ENCODE results near the gene PDIA4.

The PDIA4 gene

DNA sequence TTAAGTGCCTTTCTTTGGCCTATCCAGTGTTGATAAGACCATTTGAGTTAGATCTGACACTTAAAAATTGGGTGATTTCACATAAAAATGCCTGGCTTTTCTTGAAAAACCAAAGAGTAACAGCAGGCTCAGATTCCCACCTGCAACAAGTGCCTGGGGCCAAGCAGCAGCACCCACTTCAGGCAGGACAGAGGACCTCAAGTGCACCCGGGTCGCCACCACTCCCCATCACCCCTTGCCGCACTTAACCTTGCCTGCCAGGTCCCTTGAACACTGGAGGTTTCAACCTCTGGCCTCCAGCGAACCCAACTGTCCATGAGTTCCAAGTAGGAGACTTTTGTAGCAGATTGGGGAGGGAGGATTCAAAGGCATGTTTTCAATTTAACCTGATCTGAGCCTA is 30.8 kb downstream of the PDIA4 start:
- Histone ChIP-seq H3K9me3 (ENCODE audit: control insufficient read depth, low read length) (no peaks in the 10 kb centered on the region), H3K27me3 (ENCODE audit: control insufficient read depth, insufficient read depth, low read length) (no peaks in the 10 kb centered on the region), H3K36me3 (ENCODE audit: control insufficient read depth, insufficient read depth, low read length) (no peaks in the 10 kb centered on the region), H3K4me3 (ENCODE audit: low read depth, low read length) (no peak overlapping the region), H3K9ac (no peak overlapping the region), H3K79me2 (no peaks in the 10 kb centered on the region), H3K4me2 (ENCODE audit: low read length) (no peak overlapping the region), H3K4me1 (no peaks in the 10 kb centered on the region), H2AFZ (no peak overlapping the region), H3K27ac (no peak overlapping the region)
- TF ChIP-seq, protein P1, sequence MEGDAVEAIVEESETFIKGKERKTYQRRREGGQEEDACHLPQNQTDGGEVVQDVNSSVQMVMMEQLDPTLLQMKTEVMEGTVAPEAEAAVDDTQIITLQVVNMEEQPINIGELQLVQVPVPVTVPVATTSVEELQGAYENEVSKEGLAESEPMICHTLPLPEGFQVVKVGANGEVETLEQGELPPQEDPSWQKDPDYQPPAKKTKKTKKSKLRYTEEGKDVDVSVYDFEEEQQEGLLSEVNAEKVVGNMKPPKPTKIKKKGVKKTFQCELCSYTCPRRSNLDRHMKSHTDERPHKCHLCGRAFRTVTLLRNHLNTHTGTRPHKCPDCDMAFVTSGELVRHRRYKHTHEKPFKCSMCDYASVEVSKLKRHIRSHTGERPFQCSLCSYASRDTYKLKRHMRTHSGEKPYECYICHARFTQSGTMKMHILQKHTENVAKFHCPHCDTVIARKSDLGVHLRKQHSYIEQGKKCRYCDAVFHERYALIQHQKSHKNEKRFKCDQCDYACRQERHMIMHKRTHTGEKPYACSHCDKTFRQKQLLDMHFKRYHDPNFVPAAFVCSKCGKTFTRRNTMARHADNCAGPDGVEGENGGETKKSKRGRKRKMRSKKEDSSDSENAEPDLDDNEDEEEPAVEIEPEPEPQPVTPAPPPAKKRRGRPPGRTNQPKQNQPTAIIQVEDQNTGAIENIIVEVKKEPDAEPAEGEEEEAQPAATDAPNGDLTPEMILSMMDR (IDR thresholded peaks at IDR 0.05): no peak

DNA sequence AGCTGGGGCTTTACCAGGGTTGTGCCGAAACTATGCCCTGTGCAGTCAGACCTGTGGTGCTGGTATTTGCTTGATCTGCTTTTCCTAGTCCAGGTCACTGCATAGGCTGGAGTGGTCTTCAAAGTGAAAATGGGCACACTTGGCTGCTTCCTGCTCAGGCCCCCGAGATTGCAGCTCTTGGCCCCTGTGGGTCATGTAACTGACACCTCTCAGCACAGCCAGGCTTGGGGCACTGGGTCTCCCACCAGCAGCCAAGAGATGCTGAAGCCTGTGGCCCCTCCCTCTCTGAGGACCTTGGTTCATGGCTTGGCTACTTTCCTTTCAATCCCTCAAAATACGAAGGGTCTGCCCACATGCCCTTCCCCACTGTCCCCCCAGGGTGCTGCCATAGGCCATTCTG is 33.7 kb downstream of the PDIA4 start:
- Histone ChIP-seq H3K79me2 (no peaks in the 10 kb centered on the region), H2AFZ (no peak overlapping the region), H3K4me1 (no peaks in the 10 kb centered on the region), H3K9me3 (ENCODE audit: control insufficient read depth, low read length) (no peaks in the 10 kb centered on the region), H3K27ac (no peak overlapping the region), H3K36me3 (ENCODE audit: control insufficient read depth, insufficient read depth, low read length) (no peaks in the 10 kb centered on the region), H3K4me2 (ENCODE audit: low read length) (no peak overlapping the region), H3K4me3 (ENCODE audit: low read depth, low read length) (no peak overlapping the region), H3K27me3 (ENCODE audit: control insufficient read depth, insufficient read depth, low read length) (no peaks in the 10 kb centered on the region), H3K9ac (no peak overlapping the region)
- TF ChIP-seq, protein P1 (IDR thresholded peaks at IDR 0.05): no peak

DNA sequence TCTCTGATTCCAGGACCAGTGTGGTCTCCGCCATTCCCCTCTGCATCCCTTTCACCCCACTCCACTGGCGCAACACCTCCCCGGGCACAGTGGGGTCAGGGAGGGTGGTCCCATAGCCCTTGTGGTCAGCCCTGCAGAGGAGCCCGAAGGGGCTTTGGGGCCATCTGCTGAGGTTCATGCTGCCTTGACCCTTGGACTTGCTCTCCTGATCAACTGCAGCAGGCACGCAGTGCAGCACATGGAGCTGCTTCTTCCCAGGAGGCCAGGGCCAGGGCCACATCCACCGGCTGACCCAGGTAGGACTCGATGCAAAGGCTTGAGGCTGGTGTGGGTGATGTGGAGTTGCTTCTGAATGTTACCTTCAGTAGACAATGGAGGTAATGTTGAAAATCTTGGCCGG is 35.1 kb downstream of the PDIA4 start:
- Histone ChIP-seq H3K9ac (no peak overlapping the region), H3K9me3 (ENCODE audit: control insufficient read depth, low read length) (no peaks in the 10 kb centered on the region), H3K4me1 (no peaks in the 10 kb centered on the region), H3K36me3 (ENCODE audit: control insufficient read depth, insufficient read depth, low read length) (no peaks in the 10 kb centered on the region), H3K27me3 (ENCODE audit: control insufficient read depth, insufficient read depth, low read length) (no peaks in the 10 kb centered on the region), H3K27ac (no peak overlapping the region), H3K4me3 (ENCODE audit: low read depth, low read length) (no peak overlapping the region), H2AFZ (no peak overlapping the region), H3K79me2 (no peaks in the 10 kb centered on the region), H3K4me2 (ENCODE audit: low read length) (no peak overlapping the region)
- TF ChIP-seq, protein P1 (IDR thresholded peaks at IDR 0.05): no peak

DNA sequence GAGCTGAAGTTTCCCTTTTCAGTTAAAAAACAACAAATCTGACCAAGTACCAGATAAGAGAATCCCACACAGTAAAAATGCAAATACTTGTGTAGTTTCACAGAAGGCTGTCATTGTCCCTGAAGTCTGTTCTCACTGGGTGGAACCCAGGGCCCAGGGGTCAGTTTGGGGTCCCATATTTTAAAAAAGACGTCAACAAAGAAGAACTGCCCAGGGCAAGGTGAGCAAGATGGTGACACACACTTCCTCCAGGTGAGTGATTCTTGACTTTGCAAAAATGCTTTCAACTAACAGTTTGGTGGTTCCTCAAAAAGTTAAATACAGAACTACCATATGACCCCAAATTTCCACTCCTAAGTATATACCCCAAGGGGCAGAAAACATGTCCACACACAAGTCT is 36.8 kb downstream of the PDIA4 start:
- no peak overlapping the region for H3K4me3 ChIP-seq (ENCODE audit: low read depth, low read length)
- H3K27ac ChIP-seq: no peak overlapping the region
- no peak overlapping the region for H3K4me2 ChIP-seq (ENCODE audit: low read length)
- H3K9me3 ChIP-seq (ENCODE audit: control insufficient read depth, low read length): no peaks in the 10 kb centered on the region
- no peaks in the 10 kb centered on the region for H3K36me3 ChIP-seq (ENCODE audit: control insufficient read depth, insufficient read depth, low read length)
- H2AFZ ChIP-seq: no peak overlapping the region
- no peaks in the 10 kb centered on the region for H3K27me3 ChIP-seq (ENCODE audit: control insufficient read depth, insufficient read depth, low read length)
- no peaks in the 10 kb centered on the region for H3K79me2 ChIP-seq
- H3K4me1 ChIP-seq: no peaks in the 10 kb centered on the region
- TF ChIP-seq, protein P1 (IDR thresholded peaks at IDR 0.05): no peak
- no peak overlapping the region for H3K9ac ChIP-seq

DNA sequence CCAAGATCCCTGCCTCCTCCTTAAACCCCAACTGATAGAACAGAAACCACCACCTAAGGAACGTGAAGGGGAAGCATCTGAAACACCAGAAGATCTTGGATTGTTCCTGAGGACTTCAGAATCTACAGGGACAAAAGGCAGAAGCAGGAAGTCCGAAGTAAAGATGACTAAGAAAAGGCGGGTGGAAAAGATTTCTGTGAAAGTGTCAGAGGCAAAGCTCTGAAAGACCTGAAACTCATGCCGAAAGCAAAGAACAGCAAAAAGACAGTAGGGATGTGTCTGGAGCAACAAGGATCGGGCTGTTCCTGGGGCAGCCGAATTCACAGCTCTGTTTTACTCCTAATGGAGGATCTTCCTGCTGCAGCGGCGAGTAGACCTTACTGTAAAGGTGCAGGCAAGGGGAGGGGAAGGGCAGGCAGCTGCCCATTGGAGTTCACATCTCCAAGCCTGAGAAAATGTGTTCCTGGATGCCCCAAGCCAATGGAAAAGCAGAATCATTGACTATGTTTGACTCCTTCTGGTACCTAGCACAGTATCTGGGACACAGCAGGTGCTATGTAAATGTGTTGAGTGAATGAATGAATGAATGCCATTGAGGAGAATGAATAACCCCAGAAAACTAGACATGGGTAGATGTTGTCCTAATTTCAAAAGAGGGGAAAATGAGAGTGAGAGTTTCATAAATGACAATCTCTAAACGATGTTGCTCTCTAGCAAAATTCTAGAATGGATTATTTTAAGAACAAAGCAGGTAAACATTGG is 40.4 kb downstream of the PDIA4 start:
- TF ChIP-seq, protein P1 (IDR thresholded peaks at IDR 0.05): no peak
- peak overlapping the region; percentile 96 for H3K4me2 ChIP-seq (ENCODE audit: low read length)
- no peak overlapping the region for H3K9ac ChIP-seq
- peak overlapping the region; percentile 85 for H3K4me3 ChIP-seq (ENCODE audit: low read depth, low read length)
- H3K9me3 ChIP-seq (ENCODE audit: control insufficient read depth, low read length): no peaks in the 10 kb centered on the region
- H3K36me3 ChIP-seq (ENCODE audit: control insufficient read depth, insufficient read depth, low read length): no peaks in the 10 kb centered on the region
- H3K27me3 ChIP-seq (ENCODE audit: control insufficient read depth, insufficient read depth, low read length): no peaks in the 10 kb centered on the region
- H3K4me1 ChIP-seq: no peaks in the 10 kb centered on the region
- peak overlapping the region; percentile 93 for H2AFZ ChIP-seq
- peak overlapping the region; percentile 85 for H3K27ac ChIP-seq
- no peaks in the 10 kb centered on the region for H3K79me2 ChIP-seq
